IMR-90 (cell line): ENCODE results near the gene NFKBIA. TPM values are rescaled to one million over a fixed set of nuclear protein-coding genes. Genes with fewer than 3 reads are reported as not detected.

Experiments
- ATAC-seq: fragments of 200-7000 bp; cut with Tn5 transposase; 2 replicates; pipeline ENCODE4 v1.9.1; 2020; ENCODE audit warnings: low read depth, mild to moderate bottlenecking, moderate library complexity
- BruUV-seq: library from RNA; stranded (reverse); fragments of 400-500 nt; replicated peaks from 2 replicates; lab custom pipeline; 2021; lab: Mats Ljungman, UMichigan
- CTCF ChIA-PET: fragments of 300-600 bp; formaldehyde crosslinking; extraction: SDS; loops from one replicate; lab custom pipeline; 2021; ENCODE audit warnings: antibody characterized with exemption; lab: Yijun Ruan, JAX
- POLR2A ChIA-PET: fragments of 300-600 bp; sonication (Branson Sonifier 250); formaldehyde crosslinking; loops from one replicate; lab custom pipeline; 2022; ENCODE audit warnings: antibody characterized with exemption; ENCODE audit not compliant: unreplicated experiment; lab: Charles Lee
- DNase-seq: peaks from one replicate; pipeline ENCODE4 v3.0.0; 2013
- H2AFZ ChIP-seq: replicated peaks from 2 replicates; pipeline ENCODE3; 2013; ENCODE audit warnings: low read length, mild to moderate bottlenecking; ENCODE audit not compliant: poor library complexity
- H2AK5ac ChIP-seq: 2 replicates; pipeline ENCODE4 v1.6.1; 2013; ENCODE audit warnings: low read depth, low read length, inconsistent platforms
- H2AK9ac ChIP-seq: replicated peaks from 2 replicates; pipeline ENCODE3; 2013; ENCODE audit warnings: mild to moderate bottlenecking, low read depth, low read length, moderate library complexity; ENCODE audit not compliant: poor library complexity
- H2BK120ac ChIP-seq: 2 replicates; pipeline ENCODE4 v1.6.1; 2013; ENCODE audit warnings: low read depth, low read length, inconsistent platforms
- H2BK15ac ChIP-seq: 3 replicates; pipeline ENCODE4 v1.6.1; 2013; ENCODE audit warnings: low read depth, low read length, inconsistent platforms
- H2BK20ac ChIP-seq: 2 replicates; pipeline ENCODE4 v1.6.1; 2013; ENCODE audit warnings: low read depth, mild to moderate bottlenecking, inconsistent platforms, low read length, moderate library complexity
- H2BK5ac ChIP-seq: 2 replicates; pipeline ENCODE4 v1.6.1; 2013; ENCODE audit warnings: mild to moderate bottlenecking, low read depth, low read length, inconsistent platforms; ENCODE audit not compliant: poor library complexity, severe bottlenecking
- H3K14ac ChIP-seq: replicated peaks from 2 replicates; pipeline ENCODE4 v1.6.1; 2013; ENCODE audit warnings: low read depth, low read length, inconsistent platforms
- H3K18ac ChIP-seq: 2 replicates; pipeline ENCODE4 v1.6.1; 2013; ENCODE audit warnings: low read depth, low read length, control low read depth
- H3K23ac ChIP-seq: 2 replicates; pipeline ENCODE4 v1.6.1; 2013; ENCODE audit warnings: low read depth, low read length, inconsistent platforms
- H3K27ac ChIP-seq: 2 replicates; pipeline ENCODE4 v1.5.1; 2013; ENCODE audit warnings: mild to moderate bottlenecking, control low read depth, low read length; ENCODE audit not compliant: insufficient read depth
- H3K27me3 ChIP-seq: 2 replicates; pipeline ENCODE4 v1.6.1; 2013; ENCODE audit warnings: low read length; ENCODE audit not compliant: control insufficient read depth, insufficient read depth
- H3K36me3 ChIP-seq: 2 replicates; pipeline ENCODE4 v1.6.1; 2013; ENCODE audit warnings: low read length, mixed read lengths; ENCODE audit not compliant: control insufficient read depth, insufficient read depth
- H3K4ac ChIP-seq: 2 replicates; pipeline ENCODE4 v1.6.1; 2013; ENCODE audit warnings: low read depth, low read length, inconsistent platforms
- H3K4me1 ChIP-seq: 2 replicates; pipeline ENCODE4 v1.6.1; 2013; ENCODE audit warnings: low read length, mixed read lengths; ENCODE audit not compliant: control insufficient read depth, insufficient read depth
- H3K4me2 ChIP-seq: 2 replicates; pipeline ENCODE4 v1.6.1; 2013; ENCODE audit warnings: low read depth, mild to moderate bottlenecking, control low read depth, low read length, moderate library complexity
- H3K4me3 ChIP-seq: 2 replicates; pipeline ENCODE4 v1.5.1; 2013; ENCODE audit warnings: low read depth, mild to moderate bottlenecking, control low read depth, low read length, moderate library complexity; ENCODE audit not compliant: insufficient read depth
- H3K56ac ChIP-seq: 2 replicates; pipeline ENCODE4 v1.6.1; 2013; ENCODE audit warnings: low read length, inconsistent platforms; ENCODE audit not compliant: insufficient read depth; ENCODE audit errors: extremely low read depth
- H3K79me1 ChIP-seq, 2 experiments: 2 replicates each; pipeline ENCODE4 v1.6.1; 2013; ENCODE audit warnings: low read length in 2 of 2, inconsistent platforms in 1 of 2, low read depth in 1 of 2
- H3K9ac ChIP-seq: 2 replicates; pipeline ENCODE4 v1.6.1; 2013; ENCODE audit warnings: low read depth, low read length, control low read depth
- H3K9me1 ChIP-seq: 2 replicates; pipeline ENCODE4 v1.6.1; 2013; ENCODE audit warnings: low read length, inconsistent platforms; ENCODE audit not compliant: insufficient read depth
- H3K9me3 ChIP-seq: 2 replicates; pipeline ENCODE4 v1.6.1; 2013; ENCODE audit warnings: low read length; ENCODE audit not compliant: control insufficient read depth, insufficient read depth
- H4K20me1 ChIP-seq: 2 replicates; pipeline ENCODE4 v1.6.1; 2013; ENCODE audit warnings: low read length, inconsistent platforms; ENCODE audit not compliant: insufficient read depth
- H4K5ac ChIP-seq: 2 replicates; pipeline ENCODE4 v1.6.1; 2013; ENCODE audit warnings: mild to moderate bottlenecking, low read depth, low read length, control low read depth
- H4K8ac ChIP-seq, 2 experiments: 2 replicates each; pipeline ENCODE4 v1.6.1; 2013; ENCODE audit warnings: low read depth in 2 of 2, low read length in 2 of 2, control low read depth in 1 of 2, inconsistent platforms in 1 of 2
- H4K91ac ChIP-seq: 2 replicates; pipeline ENCODE4 v1.6.1; 2013; ENCODE audit warnings: low read depth, low read length, inconsistent platforms; ENCODE audit not compliant: insufficient read depth
- CEBPB ChIP-seq: IDR thresholded peaks from 2 replicates; pipeline ENCODE4 v1.6.1; 2012; ENCODE audit warnings: low read depth, low read length, improper control_type of control experiment
- RFX5 ChIP-seq: IDR thresholded peaks from 2 replicates; pipeline ENCODE4 v1.8.0; 2012; ENCODE audit warnings: low read depth, mild to moderate bottlenecking, low read length, moderate library complexity
- WGBS, 2 experiments: methylation state at CpG; one replicate each; pipeline versions ENCODE4 v1.1.5 to v1.1.7; 2013; ENCODE audit warnings: missing lambda C conversion rate in 2 of 2; ENCODE audit not compliant: insufficient read length in 1 of 2; ENCODE audit errors: extremely low coverage in 2 of 2; 5-methylcytosine and 5-hydroxymethylcytosine counted together
- dilution Hi-C: fragments of 300-500 bp; cut with HindIII; formaldehyde crosslinking; loops from one replicate; pipeline ENCODE4 v1.14.3; 2018; ENCODE audit warnings: low sequenced_read_pairs; ENCODE audit not compliant: unreplicated experiment
- in situ Hi-C: fragments of 300-500 bp; cut with MboI; formaldehyde crosslinking; loops from 3 replicates; pipeline ENCODE4 v1.14.3; 2019; ENCODE audit warnings: low sequenced_read_pairs, inconsistent platforms, mixed read lengths
- intact Hi-C: fragments of 100-400 bp; cut with micrococcal nuclease; formaldehyde crosslinking; loops from 2 replicates; pipeline ENCODE4 v1.10.0; 2022
- polyA plus RNA-seq, 3 experiments: library from polyadenylated mRNA; depleted of rRNA; stranded (reverse); fragments of >200 nt; gene quantifications; 2 replicates each; pipeline ENCODE4 v1.2.3, GENCODE V29; 2012; ENCODE audit warnings: low replicate concordance in 1 of 3
- total RNA-seq: library from RNA; depleted of rRNA; stranded (reverse); fragments of >200 nt; gene quantifications from 2 replicates; pipeline ENCODE4 v1.2.3, GENCODE V29; 2012

Gene NFKBIA
- total and polyA plus RNA-seq, 2 of the 4 experiments (the other 2 are of a cell fraction): 71.1 to 97.1 TPM

DNA sequence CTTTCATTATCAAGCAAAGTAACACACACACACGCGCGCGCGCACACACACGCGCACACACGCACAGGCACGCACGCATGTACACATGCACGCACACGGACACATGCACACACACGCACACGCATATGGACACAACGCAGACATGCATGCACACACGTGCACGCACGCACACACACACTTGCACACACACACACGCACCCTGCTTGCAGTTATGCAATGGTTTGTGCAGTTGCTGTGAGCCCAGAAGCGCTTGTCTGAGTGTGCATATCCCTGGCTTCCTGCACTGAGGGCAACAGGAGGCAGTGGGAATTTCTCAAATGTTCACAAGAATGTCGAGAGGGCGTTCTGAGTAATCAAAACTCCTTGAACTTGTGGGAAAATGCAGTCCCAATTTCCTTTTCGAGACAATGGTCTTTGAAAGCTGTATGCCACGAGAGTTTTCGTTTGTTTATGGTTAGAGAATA is 41.6 kb downstream of the NFKBIA start:
- peak overlapping the region; percentile 28; the same call in 1 of the 2 replicates for H3K4me2 ChIP-seq
- TF ChIP-seq RFX5 (no peak), CEBPB (peak; percentile 74; the same call in 1 of the 2 replicates)
- H2AK5ac ChIP-seq: peak overlapping the region; percentile 69; the same call in 1 of the 2 replicates
- H2BK120ac ChIP-seq: peak overlapping the region; percentile 52
- H3K23ac ChIP-seq: peak overlapping the region; percentile 20; the same call in 1 of the 2 replicates
- H3K56ac ChIP-seq: no peak overlapping the region
- WGBS, 2 experiments: 82% methylated on average over 22 of the region's 25 CpGs; no CpG with 5 or more reads in 1 of the 2 experiments
- ChIA-PET POLR2A (interaction anchor here (0.6 kb wide), 1 partner anchor 871 kb away, joined by 3 read pairs; no protein-coding TSS in a partner anchor), CTCF (interaction anchor here (0.7 kb wide), 1 partner anchor 29 kb away, joined by 3 read pairs; no protein-coding TSS in a partner anchor)
- peak overlapping the region; percentile 77; the same call in 1 of the 2 replicates for H3K4ac ChIP-seq
- ATAC-seq (0 out of 2 replicates have a peak, but pooled peaks have one; percentile 22), DNase-seq (peak; percentile 88)
- H3K14ac ChIP-seq: peak overlapping the region; percentile 10; the same call in 1 of the 2 replicates
- no peaks in the 10 kb centered on the region; the same call in 1 of the 2 replicates for H3K27me3 ChIP-seq
- peak overlapping the region; percentile 6; the same call in 1 of the 2 replicates for H2BK20ac ChIP-seq
- H3K9ac ChIP-seq: no peak overlapping the region
- intact Hi-C loops (no loop called here), in situ Hi-C loops (no loop called here), dilution Hi-C loops (no loop called here)
- peak overlapping the region; percentile 75 for H2AFZ ChIP-seq
- H3K9me3 ChIP-seq: no peaks in the 10 kb centered on the region
- no peaks in the 10 kb centered on the region for H4K20me1 ChIP-seq
- no peak overlapping the region for H3K4me3 ChIP-seq
- H3K4me1 ChIP-seq: peaks cover 34% of the 10 kb centered on the region
- peak overlapping the region in 1 of 2 experiments; percentile 24; a peak in 2 of 4 replicates for H4K8ac ChIP-seq
- H4K91ac ChIP-seq: peak overlapping the region; percentile 55; the same call in 1 of the 2 replicates
- H3K27ac ChIP-seq: no peak overlapping the region
- no peaks in the 10 kb centered on the region for H3K36me3 ChIP-seq
- BruUV-seq: no TSS peak
- H3K9me1 ChIP-seq: peaks cover 33% of the 10 kb centered on the region
- no peak overlapping the region for H2AK9ac ChIP-seq
- peak overlapping the region; percentile 27; the same call in 1 of the 3 replicates for H2BK15ac ChIP-seq
- no peak overlapping the region for H3K18ac ChIP-seq
- peak overlapping the region; percentile 52 for H2BK5ac ChIP-seq
- H4K5ac ChIP-seq: 0 out of 2 replicates have a peak overlapping the region, but pooled peaks have one; percentile 0
- 0 out of 4 replicates have a peak, but pooled peaks cover 0 to 4% of the 10 kb centered on the region in 2 experiments for H3K79me1 ChIP-seq
